Nephron (organoid): ENCODE data around the gene ARRB1.
A peak's percentile ranks its signal among the peaks of the same experiment; 100 is the strongest.

ENCODE experiments used
- H3K27ac Mint-ChIP-seq, 3 experiments: 2 replicates each; pipeline ENCODE4 v1.8.0; 2020; ENCODE audit warnings: mixed read lengths in 3 of 3, mild to moderate bottlenecking in 2 of 3, moderate library complexity in 1 of 3
- H3K27me3 Mint-ChIP-seq: 2 replicates; pipeline ENCODE4 v1.8.0; 2021; ENCODE audit warnings: low read depth, mild to moderate bottlenecking, moderate library complexity, mixed read lengths
- H3K36me3 Mint-ChIP-seq: 2 replicates; pipeline ENCODE4 v1.8.0; 2020; ENCODE audit warnings: low read depth, mixed read lengths
- H3K4me1 Mint-ChIP-seq: 2 replicates; pipeline ENCODE4 v1.8.0; 2020; ENCODE audit warnings: mixed read lengths
- H3K4me3 Mint-ChIP-seq, 3 experiments: 2 replicates each; pipeline ENCODE4 v1.8.0; 2020; ENCODE audit warnings: mild to moderate bottlenecking in 3 of 3, mixed read lengths in 3 of 3, moderate library complexity in 2 of 3
- H3K9me3 Mint-ChIP-seq: 2 replicates; pipeline ENCODE4 v1.8.0; 2020; ENCODE audit warnings: mixed read lengths
- TF ChIP-seq, protein P1 (sequence below), 3 experiments: fragments of 200-600 bp; sonication (generic); IDR thresholded peaks; one replicate each; pipeline ENCODE4 v1.5.0; 2021; ENCODE audit warnings: antibody characterized with exemption in 3 of 3; ENCODE audit not compliant: unreplicated experiment in 3 of 3

ARRB1 gene

DNA sequence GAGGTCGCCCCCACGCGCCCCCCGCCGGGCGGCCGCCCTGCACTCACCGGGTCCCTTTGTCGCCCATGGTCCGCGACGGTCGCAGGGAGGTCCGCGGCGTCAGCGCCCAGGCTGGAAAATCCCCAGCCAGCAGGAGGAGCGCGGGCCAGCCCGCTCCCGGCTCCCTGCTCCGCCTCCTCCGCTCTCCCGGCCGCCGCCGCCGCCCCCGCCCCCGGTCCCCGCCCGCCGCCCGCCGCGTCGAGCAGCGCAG, at the start of gene ARRB1:
ARRB1 (minus strand) TSS at position 121 of the 250 bp plus-strand sequence; CDS start at position 67, 54 bp downstream.
- H3K27me3 Mint-ChIP-seq = peaks cover 14% of the 10 kb centered on the region
- H3K36me3 Mint-ChIP-seq = no peaks in the 10 kb centered on the region
- TF ChIP-seq, protein P1, sequence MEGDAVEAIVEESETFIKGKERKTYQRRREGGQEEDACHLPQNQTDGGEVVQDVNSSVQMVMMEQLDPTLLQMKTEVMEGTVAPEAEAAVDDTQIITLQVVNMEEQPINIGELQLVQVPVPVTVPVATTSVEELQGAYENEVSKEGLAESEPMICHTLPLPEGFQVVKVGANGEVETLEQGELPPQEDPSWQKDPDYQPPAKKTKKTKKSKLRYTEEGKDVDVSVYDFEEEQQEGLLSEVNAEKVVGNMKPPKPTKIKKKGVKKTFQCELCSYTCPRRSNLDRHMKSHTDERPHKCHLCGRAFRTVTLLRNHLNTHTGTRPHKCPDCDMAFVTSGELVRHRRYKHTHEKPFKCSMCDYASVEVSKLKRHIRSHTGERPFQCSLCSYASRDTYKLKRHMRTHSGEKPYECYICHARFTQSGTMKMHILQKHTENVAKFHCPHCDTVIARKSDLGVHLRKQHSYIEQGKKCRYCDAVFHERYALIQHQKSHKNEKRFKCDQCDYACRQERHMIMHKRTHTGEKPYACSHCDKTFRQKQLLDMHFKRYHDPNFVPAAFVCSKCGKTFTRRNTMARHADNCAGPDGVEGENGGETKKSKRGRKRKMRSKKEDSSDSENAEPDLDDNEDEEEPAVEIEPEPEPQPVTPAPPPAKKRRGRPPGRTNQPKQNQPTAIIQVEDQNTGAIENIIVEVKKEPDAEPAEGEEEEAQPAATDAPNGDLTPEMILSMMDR (IDR thresholded peaks at IDR 0.05; ENCODE audit: unreplicated experiment in 3 of 3) = no peak
- peaks cover 51% of the 10 kb centered on the region for H3K4me1 Mint-ChIP-seq
- H3K27ac Mint-ChIP-seq = peak within 1 kb of the TSS; percentile 91 to 96 (median 92)
- peak within 1 kb of the TSS; percentile 87 to 95 (median 93) for H3K4me3 Mint-ChIP-seq
- no peaks in the 10 kb centered on the region for H3K9me3 Mint-ChIP-seq

GRCh38 chr11:75400146-75400865, 48.8 kb upstream of the ARRB1 start:
- Mint-ChIP-seq H3K4me1 (peaks cover 39% of the 10 kb centered on the region), H3K4me3 (peak overlapping the region; percentile 91 to 97 (median 96)), H3K27me3 (peaks cover 6% of the 10 kb centered on the region), H3K9me3 (no peaks in the 10 kb centered on the region), H3K27ac (peak overlapping the region; percentile 93 to 97 (median 93)), H3K36me3 (peaks cover 46% of the 10 kb centered on the region)
- TF ChIP-seq, protein P1 (IDR thresholded peaks at IDR 0.05; ENCODE audit: unreplicated experiment in 3 of 3) = no peak

DNA sequence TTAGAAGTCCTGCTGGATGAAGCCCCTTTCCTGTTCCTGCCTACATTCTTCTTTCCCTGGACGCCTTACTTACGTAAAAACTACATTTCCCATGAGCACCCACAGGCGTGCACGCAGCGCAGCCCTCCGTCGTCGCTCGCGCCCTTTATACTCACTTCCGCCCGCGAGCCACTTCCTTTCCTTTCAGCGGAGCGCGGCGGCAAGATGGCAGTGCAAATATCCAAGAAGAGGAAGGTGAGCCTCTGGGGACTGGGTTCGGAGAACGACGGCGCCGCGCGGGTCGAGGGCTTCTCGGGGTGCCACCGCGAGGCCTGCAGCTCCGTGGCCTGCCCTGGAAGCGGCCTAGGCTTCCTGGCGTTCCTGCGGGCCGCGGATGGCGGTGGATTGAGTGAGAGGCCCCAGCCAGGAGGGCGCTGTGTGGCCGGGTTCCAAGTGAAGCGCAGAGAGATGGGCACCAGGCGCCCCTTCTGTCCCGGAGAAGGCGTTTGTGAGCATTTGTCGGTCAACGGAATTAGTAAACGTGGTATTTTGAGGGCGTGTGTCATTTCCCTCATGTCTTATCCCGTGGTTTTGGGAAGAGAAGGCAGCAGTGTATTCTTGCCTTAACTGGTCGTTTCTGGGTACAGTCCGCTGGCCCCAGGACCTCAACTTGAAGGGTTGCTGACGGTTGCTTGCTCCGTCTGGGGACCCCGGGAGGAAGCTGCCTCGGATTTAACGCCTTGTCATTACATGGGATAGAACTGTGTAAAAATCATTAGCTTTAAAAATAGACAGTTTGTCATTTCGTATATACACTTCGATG, 48.1 kb upstream of the ARRB1 start, which contains the start of gene RPS3:
RPS3 (plus strand) TSS at position 175 of the 802 bp plus-strand sequence; CDS start at position 205, 30 bp downstream.
- Mint-ChIP-seq H3K9me3 (no peaks in the 10 kb centered on the region), H3K36me3 (peaks cover 41% of the 10 kb centered on the region), H3K4me3 (peak within 1 kb of the TSS; percentile 91 to 97 (median 96)), H3K27me3 (peaks cover 6% of the 10 kb centered on the region), H3K4me1 (peaks cover 39% of the 10 kb centered on the region), H3K27ac (peak within 1 kb of the TSS; percentile 93 to 97 (median 93))
- TF ChIP-seq, protein P1 (IDR thresholded peaks at IDR 0.05; ENCODE audit: unreplicated experiment in 3 of 3) = peak in 1 of 3 experiments; percentile 29

DNA sequence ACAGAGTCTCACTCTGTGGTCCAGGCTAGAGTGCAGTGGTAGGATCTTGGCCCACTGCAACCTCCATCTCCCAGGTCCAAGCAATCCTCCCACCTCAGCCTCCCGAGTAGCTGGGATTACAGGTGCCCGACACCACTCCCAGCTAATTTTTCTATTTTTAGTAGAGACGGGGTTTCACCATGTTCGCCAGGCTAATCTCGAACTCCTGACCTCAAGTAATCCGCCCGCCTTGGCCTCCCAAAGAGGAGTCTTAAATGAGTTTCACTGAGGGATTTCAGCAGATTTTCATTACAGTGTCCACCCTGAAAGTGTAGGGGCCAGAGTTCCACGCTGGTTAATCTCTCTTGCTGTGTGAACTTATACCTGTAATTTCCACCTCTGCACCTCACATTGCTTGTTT, 47.4 kb upstream of the ARRB1 start:
- peak overlapping the region; percentile 93 to 97 (median 93) for H3K27ac Mint-ChIP-seq
- TF ChIP-seq, protein P1 (IDR thresholded peaks at IDR 0.05; ENCODE audit: unreplicated experiment in 3 of 3) = no peak
- H3K36me3 Mint-ChIP-seq = peaks cover 34% of the 10 kb centered on the region
- no peaks in the 10 kb centered on the region for H3K9me3 Mint-ChIP-seq
- H3K4me1 Mint-ChIP-seq = peaks cover 39% of the 10 kb centered on the region
- peak overlapping the region; percentile 91 to 97 (median 96) for H3K4me3 Mint-ChIP-seq
- H3K27me3 Mint-ChIP-seq = peaks cover 10% of the 10 kb centered on the region

DNA sequence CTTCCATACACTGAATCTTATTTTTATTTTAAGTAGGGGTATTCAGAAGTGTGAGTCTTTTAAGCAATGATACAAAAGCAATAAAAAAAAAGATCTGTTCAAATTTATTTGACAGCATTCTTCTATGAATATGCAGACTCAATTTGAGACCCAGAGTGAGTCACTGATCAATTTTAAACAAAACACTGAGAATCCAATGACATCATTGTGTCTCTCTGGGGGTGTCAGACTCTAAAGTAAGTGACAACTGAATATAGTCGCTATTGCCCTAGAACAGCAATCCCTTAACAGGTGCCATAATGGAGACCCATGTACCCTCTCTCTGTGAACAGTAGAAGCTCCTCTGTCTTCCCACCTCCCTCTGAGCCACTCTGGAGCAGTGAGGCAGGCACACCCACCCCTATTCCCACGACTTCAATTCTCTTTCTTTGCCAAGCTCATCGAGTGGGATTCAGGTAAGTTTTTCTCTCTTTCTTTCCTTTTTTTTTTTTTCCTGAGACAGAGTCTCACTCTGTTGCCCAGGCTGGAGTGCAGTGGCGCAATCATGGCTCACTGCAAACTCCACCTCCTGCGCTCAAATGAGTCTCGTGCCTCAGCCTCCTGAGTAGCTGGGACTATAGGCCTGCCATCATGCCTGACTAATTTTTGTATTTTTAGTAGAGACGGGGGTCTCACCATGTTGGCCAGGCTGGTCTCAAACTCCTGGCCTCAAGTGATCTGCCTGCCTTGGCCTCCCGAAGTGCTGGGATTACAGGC, 42.8 kb upstream of the ARRB1 start:
- no peak overlapping the region for H3K27ac Mint-ChIP-seq
- H3K4me1 Mint-ChIP-seq = peaks cover 3% of the 10 kb centered on the region
- H3K9me3 Mint-ChIP-seq = no peaks in the 10 kb centered on the region
- H3K4me3 Mint-ChIP-seq = no peak overlapping the region
- no peaks in the 10 kb centered on the region for H3K36me3 Mint-ChIP-seq
- TF ChIP-seq, protein P1 (IDR thresholded peaks at IDR 0.05; ENCODE audit: unreplicated experiment in 3 of 3) = no peak
- peaks cover 22% of the 10 kb centered on the region for H3K27me3 Mint-ChIP-seq
